SK-N-MC (cell line): ENCODE data around the gene NUDC.

Experiments
- EZH2 ChIP-seq: fragments of 200-600 bp; sonication (generic); IDR thresholded peaks from one replicate; pipeline ENCODE4 v1.6.1; 2017; ENCODE audit warnings: antibody characterized with exemption
- FOXP2 ChIP-seq: optimal IDR thresholded peaks from 2 replicates; pipeline ENCODE3; 2011; ENCODE audit warnings: mild to moderate bottlenecking, moderate library complexity; ENCODE audit not compliant: insufficient read depth; ENCODE audit errors: extremely low read length, control extremely low read depth
- POLR2AphosphoS5 ChIP-seq: IDR thresholded peaks from 2 replicates; pipeline ENCODE4 v1.6.1; 2012; ENCODE audit warnings: mild to moderate bottlenecking, low read depth, low read length, borderline replicate concordance

DNA sequence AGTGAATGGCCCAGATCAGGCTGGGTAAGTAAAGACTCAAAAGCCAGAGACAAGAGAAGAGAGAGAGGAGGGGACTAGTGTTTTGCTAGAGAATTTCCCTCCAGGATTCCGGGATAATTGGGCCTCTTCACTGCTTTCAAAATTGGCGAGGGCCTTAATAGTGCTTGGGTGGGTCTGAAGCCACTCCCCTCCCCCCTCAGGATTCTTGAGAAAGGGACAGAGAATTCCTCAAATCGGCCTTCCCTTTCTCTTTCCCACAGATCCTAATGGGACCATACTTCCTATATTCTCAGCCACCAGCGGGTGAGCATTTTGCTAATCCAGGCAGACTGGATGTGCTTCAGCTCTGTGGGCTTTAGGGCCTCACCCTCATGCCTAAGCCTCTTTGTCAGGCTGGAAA is 46.6 kb upstream of the NUDC start:
- TF ChIP-seq EZH2 = no peak
- TF ChIP-seq POLR2AphosphoS5 = no peak
- no peak for TF ChIP-seq FOXP2
